HepG2 (cell line): ENCODE results near the gene CTDSP1. TPM values are rescaled to one million over a fixed set of nuclear protein-coding genes. Genes with fewer than 3 reads are reported as not detected.

ENCODE experiments used
- ATAC-seq: fragments of 200-7000 bp; cut with Tn5 transposase; 3 replicates; pipeline ENCODE4 v1.9.1; 2020; ENCODE audit warnings: mild to moderate bottlenecking, moderate library complexity
- BruUV-seq: library from RNA; stranded (reverse); fragments of 400-500 nt; replicated peaks from 2 replicates; lab custom pipeline; 2021; lab: Mats Ljungman, UMichigan
- CTCF ChIA-PET: fragments of 300-600 bp; formaldehyde crosslinking; extraction: SDS; loops from one replicate; lab custom pipeline; 2021; ENCODE audit warnings: low total read pairs, inconsistent platforms, low intra/inter-chr PET ratio; lab: Yijun Ruan, JAX
- POLR2A ChIA-PET: fragments of 350-600 bp; sonication (Branson Sonifier 250); formaldehyde crosslinking; loops from one replicate; lab custom pipeline; 2020; ENCODE audit warnings: antibody characterized with exemption, inconsistent platforms; lab: Yijun Ruan, JAX
- DNase-seq: peaks from one replicate; pipeline ENCODE4 v3.0.0-alpha.2; 2015; ENCODE audit warnings: low spot score
- FAIRE-seq: peaks from 3 replicates; lab custom pipeline; 2011; peaks lifted over from hg19 to GRCh38; lab: Jason Lieb, UNC
- H2AFZ ChIP-seq: one replicate; pipeline ENCODE4 v1.6.1; 2011; ENCODE audit warnings: low read length, inconsistent platforms
- H3K27ac ChIP-seq: fragments of 300-600 bp; 3 replicates; pipeline ENCODE4 v1.8.0; 2011; ENCODE audit warnings: mixed run types, mild to moderate bottlenecking, mixed read lengths, low read length, inconsistent platforms; ENCODE audit not compliant: insufficient read depth; ENCODE audit errors: extremely low read length
- H3K27me3 ChIP-seq, 2 experiments: fragments of 200-600 bp in 1 of 2; 2 replicates in 1 of 2; 3 replicates in 1 of 2; pipeline versions ENCODE4 v1.6.0 to v1.8.0; 2011; ENCODE audit warnings: low read length in 2 of 2, mild to moderate bottlenecking in 2 of 2, moderate library complexity in 2 of 2, inconsistent platforms in 1 of 2; ENCODE audit not compliant: insufficient read depth in 2 of 2, control insufficient read depth in 1 of 2
- H3K36me3 ChIP-seq, 2 experiments: fragments of 200-600 bp in 1 of 2; replicated peaks in 1 of 2; 2 replicates in 1 of 2; 3 replicates in 1 of 2; pipeline versions ENCODE4 v1.5.1 to v1.8.0; 2011; ENCODE audit warnings: low read length in 2 of 2, inconsistent platforms in 1 of 2; ENCODE audit not compliant: insufficient read depth in 2 of 2, control insufficient read depth in 1 of 2
- H3K4me1 ChIP-seq: 2 replicates; pipeline ENCODE4 v1.5.1; 2012; ENCODE audit warnings: low read length, inconsistent platforms; ENCODE audit not compliant: insufficient read depth
- H3K4me2 ChIP-seq: 2 replicates; pipeline ENCODE4 v1.6.0; 2011; ENCODE audit warnings: low read depth, low read length, inconsistent platforms
- H3K4me3 ChIP-seq, 3 experiments: fragments of 200-600 bp in 1 of 3; sonication (generic), shearing (Covaris generic) in 1 of 3; replicated peaks in 1 of 3; 2 replicates each; pipeline ENCODE4 v1.5.1; 2011 to 2016; ENCODE audit warnings: low read length in 3 of 3, inconsistent platforms in 2 of 3, low read depth in 2 of 3, mild to moderate bottlenecking in 2 of 3, control low read depth in 1 of 3, mixed read lengths in 1 of 3; ENCODE audit not compliant: insufficient read depth in 1 of 3
- H3K79me2 ChIP-seq: one replicate; pipeline ENCODE4 v1.6.1; 2011; ENCODE audit warnings: low read length, inconsistent platforms; ENCODE audit not compliant: insufficient read depth
- H3K9ac ChIP-seq: 2 replicates; pipeline ENCODE4 v1.6.0; 2011; ENCODE audit warnings: mild to moderate bottlenecking, low read depth, low read length, inconsistent platforms; ENCODE audit not compliant: insufficient read depth
- H3K9me3 ChIP-seq: 2 replicates; pipeline ENCODE4 v1.5.1; 2012; ENCODE audit warnings: mild to moderate bottlenecking, low read length
- H4K20me1 ChIP-seq: 2 replicates; pipeline ENCODE4 v1.6.0; 2011; ENCODE audit warnings: inconsistent platforms, mild to moderate bottlenecking, low read length, moderate library complexity; ENCODE audit not compliant: insufficient read depth
- ARNT ChIP-seq: fragments of 450-650 bp; IDR thresholded peaks from 2 replicates; pipeline ENCODE4 v1.6.1; 2017
- EP300 ChIP-seq, 3 experiments: sonication (generic) in 1 of 3; formaldehyde crosslinking in 1 of 3; IDR thresholded peaks; 2 replicates each; pipeline versions ENCODE4 v1.5.1 to v1.6.1; 2011 to 2020; ENCODE audit warnings: low read depth in 2 of 3, low read length in 2 of 3, borderline replicate concordance in 1 of 3, improper control_type of control experiment in 1 of 3, mild to moderate bottlenecking in 1 of 3, missing genetic modification reagents in 1 of 3, moderate library complexity in 1 of 3
- FOSL2 ChIP-seq: sonication (generic); formaldehyde crosslinking; IDR thresholded peaks from 2 replicates; pipeline ENCODE4 v1.4.0; 2020; ENCODE audit warnings: missing genetic modification reagents
- HDAC6 ChIP-seq: fragments of 200-600 bp; sonication (generic); IDR thresholded peaks from 2 replicates; pipeline ENCODE4 v1.7.0; 2017; ENCODE audit warnings: mild to moderate bottlenecking, antibody characterized with exemption, low read length, low read depth
- HNRNPL ChIP-seq: fragments of 200-400 bp; formaldehyde crosslinking; IDR thresholded peaks from 2 replicates; pipeline ENCODE4 v1.6.1; 2017; ENCODE audit warnings: mild to moderate bottlenecking, low read depth, low read length
- MYC ChIP-seq: sonication (generic); formaldehyde crosslinking; IDR thresholded peaks from 2 replicates; pipeline ENCODE4 v1.9.0; 2021; ENCODE audit warnings: missing genetic modification reagents, borderline replicate concordance
- SMAD3 ChIP-seq: sonication (generic); formaldehyde crosslinking; IDR thresholded peaks from 2 replicates; pipeline ENCODE4 v1.4.0; 2020; ENCODE audit warnings: missing genetic modification reagents
- SMAD9 ChIP-seq: sonication (generic); formaldehyde crosslinking; IDR thresholded peaks from 2 replicates; pipeline ENCODE4 v1.5.1; 2020; ENCODE audit warnings: mild to moderate bottlenecking, missing genetic modification reagents
- ZNF280B ChIP-seq: sonication (generic); formaldehyde crosslinking; IDR thresholded peaks from 2 replicates; pipeline ENCODE4 v1.5.0; 2020; ENCODE audit warnings: missing genetic modification reagents, mild to moderate bottlenecking, borderline replicate concordance
- ZNF546 ChIP-seq: sonication (generic); formaldehyde crosslinking; conservative IDR thresholded peaks from 2 replicates; pipeline ENCODE4 v1.8.1; 2023; ENCODE audit warnings: mild to moderate bottlenecking, missing genetic modification reagents
- ZNF678 ChIP-seq: sonication (generic); formaldehyde crosslinking; IDR thresholded peaks from 2 replicates; pipeline ENCODE4 v1.4.0; 2020; ENCODE audit warnings: mild to moderate bottlenecking, missing genetic modification reagents
- WGBS: methylation state at CpG from one replicate; pipeline ENCODE4 v1.1.6; 2017; ENCODE audit warnings: low lambda C conversion rate; 5-methylcytosine and 5-hydroxymethylcytosine counted together
- in situ Hi-C: cut with HindIII; loops from 2 replicates; pipeline ENCODE4 v1.10.0; 2017; ENCODE audit warnings: low pct_unique_long_range_greater_than_20kb; ENCODE audit not compliant: extremely low pct_ligation_motif_present
- intact Hi-C: fragments of 100-400 bp; cut with micrococcal nuclease; formaldehyde crosslinking; loops from one replicate; pipeline ENCODE4 v1.10.0; 2022; ENCODE audit not compliant: unreplicated experiment
- polyA plus RNA-seq, 8 experiments: library from polyadenylated mRNA; depleted of rRNA in 3 of 8; stranded (reverse) in 7 of 8; unstranded in 1 of 8; fragments of >200 nt; fragmentation: Illumina TruSeq in 4 of 8; extraction: Trizol in 4 of 8; gene quantifications; 2 replicates each; pipeline versions ENCODE4 v1.2.1 to v1.2.3, GENCODE V29; 2011 to 2016; ENCODE audit warnings: low read depth in 4 of 8, missing spikeins in 1 of 8, mixed read lengths in 1 of 8; ENCODE audit not compliant: insufficient read depth in 1 of 8
- total RNA-seq, 5 experiments: library from RNA; depleted of rRNA; stranded (reverse); fragments of >200 nt; fragmentation: Illumina TruSeq; extraction: Trizol; gene quantifications; 2 replicates each; pipeline ENCODE4 v1.2.3, GENCODE V29; 2016; ENCODE audit warnings: low read depth in 1 of 5

The CTDSP1 gene
- total and polyA plus RNA-seq, 2 of the 13 experiments (the other 11 are each of a cell fraction or from before 2014, with no cell fraction given) = 91.0 to 268 TPM

- TF ChIP-seq FOSL2 (CRISPR knock-in tag) (peak; percentile 79), ZNF678 (CRISPR knock-in tag) (no peak), SMAD9 (CRISPR knock-in tag) (no peak), SMAD3 (CRISPR knock-in tag) (0 out of 2 replicates have a peak, but pooled peaks have one; percentile 17), HNRNPL (peak; percentile 77; the same call in 1 of the 2 replicates), MYC (CRISPR knock-in tag) (no peak), ZNF546 (no peak), HDAC6 (no peak), EP300 (IDR thresholded peaks at IDR 0.05; ENCODE audit: low read depth in 2 of 2, low read length in 2 of 2) (no peak), EP300 (CRISPR knock-in tag; IDR thresholded peaks at IDR 0.05; ENCODE audit: borderline replicate concordance) (no peak)
Measured at GRCh38 chr2:218383892-218384519, 15.7 kb upstream of the CTDSP1 start (continued).

GRCh38 chr2:218384975-218385374 is 14.7 kb upstream of the CTDSP1 start:
- 35% methylated on average over 9 of the region's 9 CpGs for WGBS
- POLR2A ChIA-PET = no interaction called here
- H3K79me2 ChIP-seq = no peaks in the 10 kb centered on the region
- CTCF ChIA-PET = no interaction called here
- H3K9ac ChIP-seq = no peak overlapping the region
- no peaks in the 10 kb centered on the region for H4K20me1 ChIP-seq
- in situ Hi-C loops (no loop called here), intact Hi-C loops (no loop called here)
- H3K9me3 ChIP-seq = no peaks in the 10 kb centered on the region
- H2AFZ ChIP-seq = no peak overlapping the region
- ATAC-seq (no peak), DNase-seq (no peak), FAIRE-seq (no peak)
- H3K27me3 ChIP-seq = peaks cover 11 to 31% of the 10 kb centered on the region in 2 experiments
- no peak overlapping the region for H3K4me3 ChIP-seq
- no peak overlapping the region for H3K27ac ChIP-seq
- H3K4me1 ChIP-seq = peaks cover 80% of the 10 kb centered on the region
- H3K36me3 ChIP-seq = no peaks in the 10 kb centered on the region
- TF ChIP-seq ARNT (no peak), ZNF280B (0 out of 2 replicates have a peak, but pooled peaks have one; percentile 39)
- H3K4me2 ChIP-seq = no peak overlapping the region
- BruUV-seq = no TSS peak
